Measurements from ENCODE around the gene POSTN.

POSTN gene, protein sequence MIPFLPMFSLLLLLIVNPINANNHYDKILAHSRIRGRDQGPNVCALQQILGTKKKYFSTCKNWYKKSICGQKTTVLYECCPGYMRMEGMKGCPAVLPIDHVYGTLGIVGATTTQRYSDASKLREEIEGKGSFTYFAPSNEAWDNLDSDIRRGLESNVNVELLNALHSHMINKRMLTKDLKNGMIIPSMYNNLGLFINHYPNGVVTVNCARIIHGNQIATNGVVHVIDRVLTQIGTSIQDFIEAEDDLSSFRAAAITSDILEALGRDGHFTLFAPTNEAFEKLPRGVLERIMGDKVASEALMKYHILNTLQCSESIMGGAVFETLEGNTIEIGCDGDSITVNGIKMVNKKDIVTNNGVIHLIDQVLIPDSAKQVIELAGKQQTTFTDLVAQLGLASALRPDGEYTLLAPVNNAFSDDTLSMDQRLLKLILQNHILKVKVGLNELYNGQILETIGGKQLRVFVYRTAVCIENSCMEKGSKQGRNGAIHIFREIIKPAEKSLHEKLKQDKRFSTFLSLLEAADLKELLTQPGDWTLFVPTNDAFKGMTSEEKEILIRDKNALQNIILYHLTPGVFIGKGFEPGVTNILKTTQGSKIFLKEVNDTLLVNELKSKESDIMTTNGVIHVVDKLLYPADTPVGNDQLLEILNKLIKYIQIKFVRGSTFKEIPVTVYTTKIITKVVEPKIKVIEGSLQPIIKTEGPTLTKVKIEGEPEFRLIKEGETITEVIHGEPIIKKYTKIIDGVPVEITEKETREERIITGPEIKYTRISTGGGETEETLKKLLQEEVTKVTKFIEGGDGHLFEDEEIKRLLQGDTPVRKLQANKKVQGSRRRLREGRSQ

DNA sequence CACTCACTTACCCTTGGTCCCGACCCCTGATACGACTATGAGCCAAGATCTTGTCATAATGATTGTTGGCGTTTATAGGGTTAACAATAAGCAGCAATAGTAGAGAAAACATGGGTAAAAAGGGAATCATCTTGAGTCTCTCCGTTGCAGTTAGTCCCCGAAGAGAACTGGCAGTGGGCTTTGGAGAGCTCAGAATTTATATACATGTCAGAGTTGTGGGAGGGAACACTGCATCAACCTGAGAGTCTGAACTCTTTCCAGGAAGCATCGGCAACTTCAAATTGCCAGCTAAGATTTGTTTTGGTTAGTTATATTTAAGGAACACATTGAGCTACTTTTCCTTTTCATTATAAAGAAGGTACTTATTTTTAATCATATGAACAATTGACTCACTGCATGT, at the start of gene POSTN:
Gene POSTN (minus strand): TSS at position 172 of the 400 bp plus-strand sequence. CDS start 42 bp downstream, at position 130.
- H3K4me3 ChIP-seq (ENCODE audit: low read length) = no peak within 1 kb of the TSS
- H3K9me3 ChIP-seq (ENCODE audit: control insufficient read depth, low read length) = no peaks in the 10 kb centered on the region
- H3K27me3 ChIP-seq (ENCODE audit: control insufficient read depth, insufficient read depth, low read length) = no peaks in the 10 kb centered on the region
- H3K36me3 ChIP-seq (ENCODE audit: control insufficient read depth, insufficient read depth, low read length) = no peaks in the 10 kb centered on the region
- no peak within 1 kb of the TSS for H3K9ac ChIP-seq (ENCODE audit: low read length)
- H3K4me1 ChIP-seq (ENCODE audit: control insufficient read depth, insufficient read depth, low read length) = no peaks in the 10 kb centered on the region

GRCh38 chr13:37647031-37647650, 48.6 kb upstream of the POSTN start:
- Histone ChIP-seq H3K27me3 (ENCODE audit: control insufficient read depth, insufficient read depth, low read length) (no peaks in the 10 kb centered on the region), H3K9me3 (ENCODE audit: control insufficient read depth, low read length) (no peaks in the 10 kb centered on the region), H3K4me3 (ENCODE audit: low read length) (no peak overlapping the region), H3K36me3 (ENCODE audit: control insufficient read depth, insufficient read depth, low read length) (no peaks in the 10 kb centered on the region), H3K4me1 (ENCODE audit: control insufficient read depth, insufficient read depth, low read length) (no peaks in the 10 kb centered on the region), H3K9ac (ENCODE audit: low read length) (no peak overlapping the region)

DNA sequence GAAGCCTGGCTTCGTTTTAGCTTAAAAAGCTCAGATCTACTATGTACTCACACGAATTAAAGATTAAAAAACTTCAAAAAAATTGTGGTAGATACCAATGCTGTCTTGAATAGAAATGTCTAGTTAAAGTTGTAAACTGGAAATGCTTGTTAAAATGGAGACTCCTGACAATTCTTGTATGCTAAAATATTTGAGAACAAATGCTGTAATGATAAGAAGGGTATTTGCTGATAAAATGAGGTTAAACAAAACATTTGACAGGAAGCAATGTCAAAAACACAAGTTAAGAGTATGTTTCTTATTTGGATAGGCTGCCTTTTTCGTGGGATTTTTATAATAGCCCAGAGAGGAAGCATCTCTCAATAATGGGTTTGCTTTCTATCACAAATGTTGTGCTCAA, 48.0 kb upstream of the POSTN start:
- Histone ChIP-seq H3K27me3 (ENCODE audit: control insufficient read depth, insufficient read depth, low read length) (no peaks in the 10 kb centered on the region), H3K4me1 (ENCODE audit: control insufficient read depth, insufficient read depth, low read length) (no peaks in the 10 kb centered on the region), H3K36me3 (ENCODE audit: control insufficient read depth, insufficient read depth, low read length) (no peaks in the 10 kb centered on the region), H3K4me3 (ENCODE audit: low read length) (no peak overlapping the region), H3K9me3 (ENCODE audit: control insufficient read depth, low read length) (no peaks in the 10 kb centered on the region), H3K9ac (ENCODE audit: low read length) (no peak overlapping the region)

GRCh38 chr13:37645181-37645740, 46.7 kb upstream of the POSTN start:
- H3K36me3 ChIP-seq (ENCODE audit: control insufficient read depth, insufficient read depth, low read length) = no peaks in the 10 kb centered on the region
- H3K27me3 ChIP-seq (ENCODE audit: control insufficient read depth, insufficient read depth, low read length) = no peaks in the 10 kb centered on the region
- H3K9ac ChIP-seq (ENCODE audit: low read length) = no peak overlapping the region
- H3K9me3 ChIP-seq (ENCODE audit: control insufficient read depth, low read length) = no peaks in the 10 kb centered on the region
- H3K4me3 ChIP-seq (ENCODE audit: low read length) = no peak overlapping the region
- no peaks in the 10 kb centered on the region for H3K4me1 ChIP-seq (ENCODE audit: control insufficient read depth, insufficient read depth, low read length)

DNA sequence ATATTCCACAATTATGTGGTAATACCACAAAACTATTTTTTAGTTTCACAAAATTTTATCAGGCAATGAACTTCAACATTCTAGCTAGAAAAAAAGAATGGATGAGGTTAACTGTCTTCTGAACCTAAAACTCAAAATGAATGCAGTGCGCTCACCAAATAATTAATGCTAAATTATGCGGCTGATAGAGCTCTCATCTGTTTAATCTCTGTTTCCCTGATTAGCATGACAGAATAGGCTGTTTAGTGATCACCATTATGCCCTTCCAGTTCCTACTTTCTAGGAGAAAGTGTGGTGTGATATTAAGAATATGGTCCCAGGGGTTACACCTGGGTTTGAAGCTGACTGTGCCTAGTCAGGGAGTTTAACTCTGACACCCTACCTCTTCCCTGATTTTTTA, 42.8 kb upstream of the POSTN start:
- Histone ChIP-seq H3K4me1 (ENCODE audit: control insufficient read depth, insufficient read depth, low read length) (no peaks in the 10 kb centered on the region), H3K36me3 (ENCODE audit: control insufficient read depth, insufficient read depth, low read length) (no peaks in the 10 kb centered on the region), H3K9me3 (ENCODE audit: control insufficient read depth, low read length) (no peaks in the 10 kb centered on the region), H3K27me3 (ENCODE audit: control insufficient read depth, insufficient read depth, low read length) (no peaks in the 10 kb centered on the region), H3K4me3 (ENCODE audit: low read length) (no peak overlapping the region), H3K9ac (ENCODE audit: low read length) (no peak overlapping the region)

- Histone ChIP-seq H3K9ac (ENCODE audit: low read length) (no peak overlapping the region), H3K4me1 (ENCODE audit: control insufficient read depth, insufficient read depth, low read length) (no peaks in the 10 kb centered on the region), H3K9me3 (ENCODE audit: control insufficient read depth, low read length) (no peaks in the 10 kb centered on the region), H3K27me3 (ENCODE audit: control insufficient read depth, insufficient read depth, low read length) (no peaks in the 10 kb centered on the region), H3K4me3 (ENCODE audit: low read length) (no peak overlapping the region), H3K36me3 (ENCODE audit: control insufficient read depth, insufficient read depth, low read length) (no peaks in the 10 kb centered on the region)
Observed at GRCh38 chr13:37640499-37640898, 41.9 kb upstream of the POSTN start.

DNA sequence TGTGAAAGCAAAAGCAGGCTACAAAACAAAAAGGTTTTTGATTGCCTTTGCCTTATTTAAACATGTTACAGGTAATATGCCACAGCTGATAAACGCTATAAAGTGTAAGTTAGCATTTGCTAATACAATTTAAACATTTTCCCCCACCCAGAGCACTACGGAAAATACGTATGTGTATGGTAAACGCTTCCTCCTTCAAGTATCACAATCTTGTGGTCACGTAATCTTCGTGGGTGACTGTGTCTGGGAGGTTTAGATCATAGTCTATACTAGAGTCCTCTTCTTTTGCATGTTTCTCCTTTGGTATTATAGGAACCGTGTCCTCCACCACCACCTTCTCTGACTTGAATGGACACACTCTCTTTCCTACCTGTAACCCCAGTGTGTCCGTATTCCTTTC, 38.1 kb upstream of the POSTN start:
- Histone ChIP-seq H3K9ac (ENCODE audit: low read length) (no peak overlapping the region), H3K4me1 (ENCODE audit: control insufficient read depth, insufficient read depth, low read length) (no peaks in the 10 kb centered on the region), H3K4me3 (ENCODE audit: low read length) (no peak overlapping the region), H3K27me3 (ENCODE audit: control insufficient read depth, insufficient read depth, low read length) (no peaks in the 10 kb centered on the region), H3K9me3 (ENCODE audit: control insufficient read depth, low read length) (no peaks in the 10 kb centered on the region), H3K36me3 (ENCODE audit: control insufficient read depth, insufficient read depth, low read length) (no peaks in the 10 kb centered on the region)

- H3K4me1 ChIP-seq (ENCODE audit: control insufficient read depth, insufficient read depth, low read length) = no peaks in the 10 kb centered on the region
- no peaks in the 10 kb centered on the region for H3K27me3 ChIP-seq (ENCODE audit: control insufficient read depth, insufficient read depth, low read length)
- no peak overlapping the region for H3K9ac ChIP-seq (ENCODE audit: low read length)
- H3K4me3 ChIP-seq (ENCODE audit: low read length) = no peak overlapping the region
- H3K9me3 ChIP-seq (ENCODE audit: control insufficient read depth, low read length) = no peaks in the 10 kb centered on the region
- no peaks in the 10 kb centered on the region for H3K36me3 ChIP-seq (ENCODE audit: control insufficient read depth, insufficient read depth, low read length)
Observed at GRCh38 chr13:37632294-37632693, 33.7 kb upstream of the POSTN start.

- Histone ChIP-seq H3K9ac (ENCODE audit: low read length) (no peak overlapping the region), H3K9me3 (ENCODE audit: control insufficient read depth, low read length) (no peaks in the 10 kb centered on the region), H3K36me3 (ENCODE audit: control insufficient read depth, insufficient read depth, low read length) (no peaks in the 10 kb centered on the region), H3K27me3 (ENCODE audit: control insufficient read depth, insufficient read depth, low read length) (no peaks in the 10 kb centered on the region), H3K4me1 (ENCODE audit: control insufficient read depth, insufficient read depth, low read length) (no peaks in the 10 kb centered on the region), H3K4me3 (ENCODE audit: low read length) (no peak overlapping the region)
Observed at GRCh38 chr13:37627428-37627827, 28.9 kb upstream of the POSTN start.

GRCh38 chr13:37621811-37622361, 23.3 kb upstream of the POSTN start:
- Histone ChIP-seq H3K4me1 (ENCODE audit: control insufficient read depth, insufficient read depth, low read length) (no peaks in the 10 kb centered on the region), H3K36me3 (ENCODE audit: control insufficient read depth, insufficient read depth, low read length) (no peaks in the 10 kb centered on the region), H3K27me3 (ENCODE audit: control insufficient read depth, insufficient read depth, low read length) (no peaks in the 10 kb centered on the region), H3K4me3 (ENCODE audit: low read length) (no peak overlapping the region), H3K9me3 (ENCODE audit: control insufficient read depth, low read length) (no peaks in the 10 kb centered on the region), H3K9ac (ENCODE audit: low read length) (no peak overlapping the region)

DNA sequence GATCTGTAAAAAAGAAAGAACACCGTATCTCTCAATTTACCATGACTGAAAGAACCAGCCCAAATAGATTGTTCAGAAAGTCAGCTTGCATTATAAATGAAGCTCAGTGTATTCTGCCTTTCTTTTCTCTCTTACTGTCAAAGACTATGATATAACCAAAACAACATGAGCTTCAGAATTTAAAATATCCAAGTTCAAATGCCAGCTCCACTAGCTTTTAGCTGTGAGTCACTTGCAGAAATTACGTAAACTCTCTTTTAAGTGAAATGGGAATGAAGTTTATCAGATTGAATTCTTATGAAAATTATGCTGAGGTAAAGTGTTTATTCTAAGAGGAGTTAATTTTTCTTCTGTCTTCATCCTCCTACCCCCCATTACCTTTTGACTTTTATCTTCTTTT, 20.0 kb upstream of the POSTN start:
- Histone ChIP-seq H3K4me3 (ENCODE audit: low read length) (no peak overlapping the region), H3K4me1 (ENCODE audit: control insufficient read depth, insufficient read depth, low read length) (no peaks in the 10 kb centered on the region), H3K27me3 (ENCODE audit: control insufficient read depth, insufficient read depth, low read length) (no peaks in the 10 kb centered on the region), H3K9me3 (ENCODE audit: control insufficient read depth, low read length) (no peaks in the 10 kb centered on the region), H3K36me3 (ENCODE audit: control insufficient read depth, insufficient read depth, low read length) (no peaks in the 10 kb centered on the region), H3K9ac (ENCODE audit: low read length) (no peak overlapping the region)

All from mucosa of stomach (tissue), 1 donor.